GM23338 (cell line): ENCODE measurements around the gene RHBDF2. TPM values are rescaled to one million over a fixed set of nuclear protein-coding genes. Genes with fewer than 3 reads are reported as not detected.

Experiments
- ATAC-seq: fragments of 200-7000 bp; cut with Tn5 transposase; 3 replicates; pipeline ENCODE4 v1.9.1; 2020
- DNase-seq: peaks from one replicate; pipeline ENCODE4 v3.0.0-alpha.2; 2015; ENCODE audit warnings: low spot score
- H2AFZ ChIP-seq: fragments of 200-600 bp; sonication (generic); 2 replicates; pipeline ENCODE4 v1.8.0; 2016; ENCODE audit warnings: antibody characterized with exemption, mild to moderate bottlenecking, moderate library complexity
- H3F3A ChIP-seq: fragments of 200-600 bp; sonication (generic); replicated peaks from 2 replicates; pipeline ENCODE4 v1.8.0; 2017; ENCODE audit warnings: antibody characterized with exemption, mixed run types, low read depth
- H3K27ac ChIP-seq: fragments of 200-600 bp; sonication (generic); 2 replicates; pipeline ENCODE4 v1.6.1; 2016; ENCODE audit warnings: low read depth
- H3K27me3 ChIP-seq: fragments of 200-600 bp; sonication (generic); 2 replicates; pipeline ENCODE4 v1.8.0; 2016; ENCODE audit warnings: mild to moderate bottlenecking, mixed run types, moderate library complexity; ENCODE audit not compliant: insufficient read depth
- H3K36me3 ChIP-seq: fragments of 200-600 bp; sonication (generic); 2 replicates; pipeline ENCODE4 v1.8.0; 2016; ENCODE audit warnings: mild to moderate bottlenecking; ENCODE audit not compliant: insufficient read depth
- H3K4me1 ChIP-seq: fragments of 200-600 bp; sonication (generic); 2 replicates; pipeline ENCODE4 v1.8.0; 2016; ENCODE audit warnings: mild to moderate bottlenecking, moderate library complexity; ENCODE audit not compliant: insufficient read depth
- H3K4me2 ChIP-seq: fragments of 200-600 bp; sonication (generic); 2 replicates; pipeline ENCODE4 v1.7.1; 2017; ENCODE audit warnings: mixed run types
- H3K4me3 ChIP-seq: fragments of 200-600 bp; sonication (generic); 2 replicates; pipeline ENCODE4 v1.6.1; 2016; ENCODE audit warnings: mixed run types
- H3K79me2 ChIP-seq: fragments of 200-600 bp; sonication (generic); replicated peaks from 2 replicates; pipeline ENCODE4 v1.8.0; 2017; ENCODE audit warnings: mild to moderate bottlenecking; ENCODE audit not compliant: insufficient read depth
- H3K9me2 ChIP-seq: fragments of 200-600 bp; sonication (generic); 2 replicates; pipeline ENCODE4 v1.8.0; 2017; ENCODE audit not compliant: insufficient read depth
- H4K20me1 ChIP-seq: fragments of 200-600 bp; sonication (generic); replicated peaks from 2 replicates; pipeline ENCODE4 v1.8.0; 2017; ENCODE audit warnings: mild to moderate bottlenecking; ENCODE audit not compliant: insufficient read depth
- H3K27ac Mint-ChIP-seq: 2 replicates; pipeline ENCODE4 v1.8.0; 2020; ENCODE audit warnings: inconsistent platforms, mild to moderate bottlenecking, moderate library complexity, mixed read lengths
- H3K27me3 Mint-ChIP-seq: 3 replicates; pipeline ENCODE4 v1.8.0; 2022; ENCODE audit warnings: low read depth, mild to moderate bottlenecking, moderate library complexity, mixed read lengths, inconsistent platforms; ENCODE audit not compliant: insufficient read depth, poor library complexity
- H3K36me3 Mint-ChIP-seq: 3 replicates; pipeline ENCODE4 v1.8.0; 2021; ENCODE audit warnings: low read depth, mild to moderate bottlenecking, inconsistent platforms, moderate library complexity, mixed read lengths
- H3K4me1 Mint-ChIP-seq: 3 replicates; pipeline ENCODE4 v1.8.0; 2020; ENCODE audit warnings: mild to moderate bottlenecking, inconsistent platforms, mixed read lengths
- H3K4me3 Mint-ChIP-seq: 3 replicates; pipeline ENCODE4 v1.8.0; 2021; ENCODE audit warnings: moderate library complexity, mild to moderate bottlenecking, inconsistent platforms, mixed read lengths
- H3K9me3 Mint-ChIP-seq: 3 replicates; pipeline ENCODE4 v1.8.0; 2020; ENCODE audit warnings: moderate library complexity, mild to moderate bottlenecking, inconsistent platforms, mixed read lengths
- CREB1 ChIP-seq: fragments of 250-450 bp; sonication (Bioruptor Pico); IDR thresholded peaks from 2 replicates; pipeline ENCODE4 v1.5.0; 2020; ENCODE audit warnings: low read depth, mild to moderate bottlenecking, moderate library complexity
- CTCF ChIP-seq, 2 experiments: fragments of 200-600 bp in 1 of 2; sonication (generic) in 1 of 2; conservative IDR thresholded peaks; 2 replicates each; pipeline versions ENCODE4 v1.5.1 to v1.6.1; 2016 to 2017; ENCODE audit warnings: antibody characterized with exemption in 2 of 2, low read depth in 2 of 2, mild to moderate bottlenecking in 2 of 2, moderate library complexity in 1 of 2
- ETS1 ChIP-seq: IDR thresholded peaks from 2 replicates; pipeline ENCODE4 v1.6.1; 2016; ENCODE audit warnings: antibody characterized with exemption
- EZH2 ChIP-seq: fragments of 200-600 bp; sonication (generic); IDR thresholded peaks from one replicate; pipeline ENCODE4 v1.8.0; 2017; ENCODE audit warnings: antibody characterized with exemption, mild to moderate bottlenecking, low read depth; ENCODE audit not compliant: unreplicated experiment
- EZH2phosphoT487 ChIP-seq: fragments of 200-600 bp; sonication (generic); IDR thresholded peaks from one replicate; pipeline ENCODE4 v1.8.1; 2018; ENCODE audit warnings: antibody characterized with exemption; ENCODE audit not compliant: unreplicated experiment
- JUNB ChIP-seq: IDR thresholded peaks from one replicate; pipeline ENCODE4 v1.6.1; 2016; ENCODE audit warnings: antibody characterized with exemption; ENCODE audit not compliant: unreplicated experiment
- NANOG ChIP-seq: IDR thresholded peaks from 2 replicates; pipeline ENCODE4 v1.6.1; 2016; ENCODE audit warnings: antibody characterized with exemption, borderline replicate concordance
- POLR2AphosphoS5 ChIP-seq: IDR thresholded peaks from 2 replicates; pipeline ENCODE4 v1.6.1; 2016; ENCODE audit warnings: antibody characterized with exemption, low read depth
- REST ChIP-seq: IDR thresholded peaks from one replicate; pipeline ENCODE4 v1.6.1; 2018; ENCODE audit warnings: antibody characterized with exemption; ENCODE audit not compliant: unreplicated experiment
- STAT1 ChIP-seq: IDR thresholded peaks from one replicate; pipeline ENCODE4 v1.6.1; 2016; ENCODE audit warnings: antibody characterized with exemption; ENCODE audit not compliant: unreplicated experiment
- ZNF114 ChIP-seq: fragments of 250-450 bp; sonication (Bioruptor Pico); IDR thresholded peaks from 2 replicates; pipeline ENCODE4 v1.5.0; 2020; ENCODE audit warnings: mild to moderate bottlenecking, moderate library complexity
- ZNF331 ChIP-seq: fragments of 250-450 bp; sonication (Bioruptor Pico); IDR thresholded peaks from 2 replicates; pipeline ENCODE4 v1.5.0; 2020; ENCODE audit warnings: low read depth, mild to moderate bottlenecking, moderate library complexity
- polyA plus RNA-seq: library from polyadenylated mRNA; unstranded; fragments of >200 nt; fragmentation: Nextera tagmentation; extraction: Ambion mirVana; gene quantifications from 2 replicates; pipeline ENCODE4 v1.2.1, GENCODE V29; 2016
- total RNA-seq: library from RNA; depleted of rRNA; stranded (reverse); fragments of >200 nt; shearing (Covaris generic); gene quantifications from 2 replicates; pipeline ENCODE4 v1.2.3, GENCODE V29; 2014
- TF ChIP-seq, protein P1 (sequence below): fragments of 250-450 bp; sonication (Bioruptor Pico); IDR thresholded peaks from 2 replicates; pipeline ENCODE4 v1.5.0; 2020; ENCODE audit warnings: mild to moderate bottlenecking, moderate library complexity

RHBDF2 gene
- total and polyA plus RNA-seq, 2 experiments from 2014 or later = 9.4 to 29.5 TPM

GRCh38 chr17:76497979-76498875, 3.0 kb downstream of the RHBDF2 start:
- peak overlapping the region; percentile 60 for H3K4me2 ChIP-seq
- H3K27ac ChIP-seq = no peak overlapping the region
- no peak for TF ChIP-seq POLR2AphosphoS5
- TF ChIP-seq CREB1 (CRISPR knock-in tag) = no peak
- no peak for TF ChIP-seq STAT1
- no peak for TF ChIP-seq REST
- no peak for TF ChIP-seq ZNF114
- TF ChIP-seq, protein P1, sequence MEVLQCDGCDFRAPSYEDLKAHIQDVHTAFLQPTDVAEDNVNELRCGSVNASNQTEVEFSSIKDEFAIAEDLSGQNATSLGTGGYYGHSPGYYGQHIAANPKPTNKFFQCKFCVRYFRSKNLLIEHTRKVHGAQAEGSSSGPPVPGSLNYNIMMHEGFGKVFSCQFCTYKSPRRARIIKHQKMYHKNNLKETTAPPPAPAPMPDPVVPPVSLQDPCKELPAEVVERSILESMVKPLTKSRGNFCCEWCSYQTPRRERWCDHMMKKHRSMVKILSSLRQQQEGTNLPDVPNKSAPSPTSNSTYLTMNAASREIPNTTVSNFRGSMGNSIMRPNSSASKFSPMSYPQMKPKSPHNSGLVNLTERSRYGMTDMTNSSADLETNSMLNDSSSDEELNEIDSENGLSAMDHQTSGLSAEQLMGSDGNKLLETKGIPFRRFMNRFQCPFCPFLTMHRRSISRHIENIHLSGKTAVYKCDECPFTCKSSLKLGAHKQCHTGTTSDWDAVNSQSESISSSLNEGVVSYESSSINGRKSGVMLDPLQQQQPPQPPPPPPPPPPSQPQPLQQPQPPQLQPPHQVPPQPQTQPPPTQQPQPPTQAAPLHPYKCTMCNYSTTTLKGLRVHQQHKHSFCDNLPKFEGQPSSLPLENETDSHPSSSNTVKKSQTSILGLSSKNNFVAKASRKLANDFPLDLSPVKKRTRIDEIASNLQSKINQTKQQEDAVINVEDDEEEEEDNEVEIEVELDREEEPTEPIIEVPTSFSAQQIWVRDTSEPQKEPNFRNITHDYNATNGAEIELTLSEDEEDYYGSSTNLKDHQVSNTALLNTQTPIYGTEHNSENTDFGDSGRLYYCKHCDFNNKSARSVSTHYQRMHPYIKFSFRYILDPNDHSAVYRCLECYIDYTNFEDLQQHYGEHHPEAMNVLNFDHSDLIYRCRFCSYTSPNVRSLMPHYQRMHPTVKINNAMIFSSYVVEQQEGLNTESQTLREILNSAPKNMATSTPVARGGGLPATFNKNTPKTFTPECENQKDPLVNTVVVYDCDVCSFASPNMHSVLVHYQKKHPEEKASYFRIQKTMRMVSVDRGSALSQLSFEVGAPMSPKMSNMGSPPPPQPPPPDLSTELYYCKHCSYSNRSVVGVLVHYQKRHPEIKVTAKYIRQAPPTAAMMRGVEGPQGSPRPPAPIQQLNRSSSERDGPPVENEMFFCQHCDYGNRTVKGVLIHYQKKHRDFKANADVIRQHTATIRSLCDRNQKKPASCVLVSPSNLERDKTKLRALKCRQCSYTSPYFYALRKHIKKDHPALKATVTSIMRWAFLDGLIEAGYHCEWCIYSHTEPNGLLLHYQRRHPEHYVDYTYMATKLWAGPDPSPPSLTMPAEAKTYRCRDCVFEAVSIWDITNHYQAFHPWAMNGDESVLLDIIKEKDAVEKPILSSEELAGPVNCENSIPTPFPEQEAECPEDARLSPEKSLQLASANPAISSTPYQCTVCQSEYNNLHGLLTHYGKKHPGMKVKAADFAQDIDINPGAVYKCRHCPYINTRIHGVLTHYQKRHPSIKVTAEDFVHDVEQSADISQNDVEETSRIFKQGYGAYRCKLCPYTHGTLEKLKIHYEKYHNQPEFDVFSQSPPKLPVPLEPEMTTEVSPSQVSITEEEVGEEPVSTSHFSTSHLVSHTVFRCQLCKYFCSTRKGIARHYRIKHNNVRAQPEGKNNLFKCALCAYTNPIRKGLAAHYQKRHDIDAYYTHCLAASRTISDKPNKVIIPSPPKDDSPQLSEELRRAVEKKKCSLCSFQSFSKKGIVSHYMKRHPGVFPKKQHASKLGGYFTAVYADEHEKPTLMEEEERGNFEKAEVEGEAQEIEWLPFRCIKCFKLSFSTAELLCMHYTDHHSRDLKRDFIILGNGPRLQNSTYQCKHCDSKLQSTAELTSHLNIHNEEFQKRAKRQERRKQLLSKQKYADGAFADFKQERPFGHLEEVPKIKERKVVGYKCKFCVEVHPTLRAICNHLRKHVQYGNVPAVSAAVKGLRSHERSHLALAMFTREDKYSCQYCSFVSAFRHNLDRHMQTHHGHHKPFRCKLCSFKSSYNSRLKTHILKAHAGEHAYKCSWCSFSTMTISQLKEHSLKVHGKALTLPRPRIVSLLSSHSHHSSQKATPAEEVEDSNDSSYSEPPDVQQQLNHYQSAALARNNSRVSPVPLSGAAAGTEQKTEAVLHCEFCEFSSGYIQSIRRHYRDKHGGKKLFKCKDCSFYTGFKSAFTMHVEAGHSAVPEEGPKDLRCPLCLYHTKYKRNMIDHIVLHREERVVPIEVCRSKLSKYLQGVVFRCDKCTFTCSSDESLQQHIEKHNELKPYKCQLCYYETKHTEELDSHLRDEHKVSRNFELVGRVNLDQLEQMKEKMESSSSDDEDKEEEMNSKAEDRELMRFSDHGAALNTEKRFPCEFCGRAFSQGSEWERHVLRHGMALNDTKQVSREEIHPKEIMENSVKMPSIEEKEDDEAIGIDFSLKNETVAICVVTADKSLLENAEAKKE (CRISPR knock-in tag) = no peak
- TF ChIP-seq NANOG = no peak
- no peak for TF ChIP-seq ZNF331 (CRISPR knock-in tag)
- TF ChIP-seq CTCF (conservative IDR thresholded peaks at IDR 0.05; ENCODE audit: low read depth in 2 of 2) = no peak
- no peak for TF ChIP-seq JUNB
- TF ChIP-seq EZH2phosphoT487 = no peak
- TF ChIP-seq EZH2 = no peak
- no peak for TF ChIP-seq ETS1
- peaks cover 3% of the 10 kb centered on the region; the same call in 1 of the 2 replicates for H3K79me2 ChIP-seq
- Mint-ChIP-seq H3K27me3 (peaks cover 21% of the 10 kb centered on the region), H3K27ac (0 out of 2 replicates have a peak overlapping the region, but pooled peaks have one; percentile 53), H3K9me3 (no peaks in the 10 kb centered on the region), H3K4me3 (peak overlapping the region; percentile 38; the same call in 1 of the 3 replicates), H3K4me1 (peaks cover 53% of the 10 kb centered on the region), H3K36me3 (no peaks in the 10 kb centered on the region)
- no peaks in the 10 kb centered on the region for H3K9me2 ChIP-seq
- peaks cover 4% of the 10 kb centered on the region; the same call in 1 of the 2 replicates for H3K27me3 ChIP-seq
- DNase-seq (peak; percentile 65), ATAC-seq (peak; percentile 41)
- no peak overlapping the region for H2AFZ ChIP-seq
- no peak overlapping the region for H3K4me3 ChIP-seq
- H3K36me3 ChIP-seq = no peaks in the 10 kb centered on the region
- peaks cover 3% of the 10 kb centered on the region; the same call in 1 of the 2 replicates for H4K20me1 ChIP-seq
- 0 out of 2 replicates have a peak, but pooled peaks cover 3% of the 10 kb centered on the region for H3F3A ChIP-seq
- peaks cover 27% of the 10 kb centered on the region for H3K4me1 ChIP-seq
